ENCODE results near the gene MYO3B. TPM values are rescaled to one million over a fixed set of nuclear protein-coding genes. Genes with fewer than 3 reads are reported as not detected.

Gene MYO3B
- total and polyA plus RNA-seq, 2 of the 8 experiments (the other 6 are each of a cell fraction or from before 2014, with no cell fraction given): 0.17 to 0.19 TPM

DNA sequence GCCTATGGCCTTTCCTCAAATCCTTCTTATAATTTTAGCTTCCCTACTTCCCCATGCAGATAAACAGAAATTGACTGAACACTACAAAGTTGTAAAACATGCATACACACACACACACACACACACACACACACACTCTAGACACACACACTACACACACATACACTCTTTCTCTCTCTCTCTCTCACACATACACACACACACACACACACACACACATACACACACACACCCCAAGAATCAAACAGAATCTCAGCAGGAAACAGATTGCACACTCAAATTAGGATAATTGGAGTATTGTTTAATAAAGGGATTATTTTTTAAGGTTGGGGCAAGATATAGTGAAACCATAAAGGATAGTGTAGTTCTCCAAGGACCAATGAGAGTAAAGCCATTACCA, 385.0 kb downstream of the MYO3B start (continued):
- TF ChIP-seq, protein P1, sequence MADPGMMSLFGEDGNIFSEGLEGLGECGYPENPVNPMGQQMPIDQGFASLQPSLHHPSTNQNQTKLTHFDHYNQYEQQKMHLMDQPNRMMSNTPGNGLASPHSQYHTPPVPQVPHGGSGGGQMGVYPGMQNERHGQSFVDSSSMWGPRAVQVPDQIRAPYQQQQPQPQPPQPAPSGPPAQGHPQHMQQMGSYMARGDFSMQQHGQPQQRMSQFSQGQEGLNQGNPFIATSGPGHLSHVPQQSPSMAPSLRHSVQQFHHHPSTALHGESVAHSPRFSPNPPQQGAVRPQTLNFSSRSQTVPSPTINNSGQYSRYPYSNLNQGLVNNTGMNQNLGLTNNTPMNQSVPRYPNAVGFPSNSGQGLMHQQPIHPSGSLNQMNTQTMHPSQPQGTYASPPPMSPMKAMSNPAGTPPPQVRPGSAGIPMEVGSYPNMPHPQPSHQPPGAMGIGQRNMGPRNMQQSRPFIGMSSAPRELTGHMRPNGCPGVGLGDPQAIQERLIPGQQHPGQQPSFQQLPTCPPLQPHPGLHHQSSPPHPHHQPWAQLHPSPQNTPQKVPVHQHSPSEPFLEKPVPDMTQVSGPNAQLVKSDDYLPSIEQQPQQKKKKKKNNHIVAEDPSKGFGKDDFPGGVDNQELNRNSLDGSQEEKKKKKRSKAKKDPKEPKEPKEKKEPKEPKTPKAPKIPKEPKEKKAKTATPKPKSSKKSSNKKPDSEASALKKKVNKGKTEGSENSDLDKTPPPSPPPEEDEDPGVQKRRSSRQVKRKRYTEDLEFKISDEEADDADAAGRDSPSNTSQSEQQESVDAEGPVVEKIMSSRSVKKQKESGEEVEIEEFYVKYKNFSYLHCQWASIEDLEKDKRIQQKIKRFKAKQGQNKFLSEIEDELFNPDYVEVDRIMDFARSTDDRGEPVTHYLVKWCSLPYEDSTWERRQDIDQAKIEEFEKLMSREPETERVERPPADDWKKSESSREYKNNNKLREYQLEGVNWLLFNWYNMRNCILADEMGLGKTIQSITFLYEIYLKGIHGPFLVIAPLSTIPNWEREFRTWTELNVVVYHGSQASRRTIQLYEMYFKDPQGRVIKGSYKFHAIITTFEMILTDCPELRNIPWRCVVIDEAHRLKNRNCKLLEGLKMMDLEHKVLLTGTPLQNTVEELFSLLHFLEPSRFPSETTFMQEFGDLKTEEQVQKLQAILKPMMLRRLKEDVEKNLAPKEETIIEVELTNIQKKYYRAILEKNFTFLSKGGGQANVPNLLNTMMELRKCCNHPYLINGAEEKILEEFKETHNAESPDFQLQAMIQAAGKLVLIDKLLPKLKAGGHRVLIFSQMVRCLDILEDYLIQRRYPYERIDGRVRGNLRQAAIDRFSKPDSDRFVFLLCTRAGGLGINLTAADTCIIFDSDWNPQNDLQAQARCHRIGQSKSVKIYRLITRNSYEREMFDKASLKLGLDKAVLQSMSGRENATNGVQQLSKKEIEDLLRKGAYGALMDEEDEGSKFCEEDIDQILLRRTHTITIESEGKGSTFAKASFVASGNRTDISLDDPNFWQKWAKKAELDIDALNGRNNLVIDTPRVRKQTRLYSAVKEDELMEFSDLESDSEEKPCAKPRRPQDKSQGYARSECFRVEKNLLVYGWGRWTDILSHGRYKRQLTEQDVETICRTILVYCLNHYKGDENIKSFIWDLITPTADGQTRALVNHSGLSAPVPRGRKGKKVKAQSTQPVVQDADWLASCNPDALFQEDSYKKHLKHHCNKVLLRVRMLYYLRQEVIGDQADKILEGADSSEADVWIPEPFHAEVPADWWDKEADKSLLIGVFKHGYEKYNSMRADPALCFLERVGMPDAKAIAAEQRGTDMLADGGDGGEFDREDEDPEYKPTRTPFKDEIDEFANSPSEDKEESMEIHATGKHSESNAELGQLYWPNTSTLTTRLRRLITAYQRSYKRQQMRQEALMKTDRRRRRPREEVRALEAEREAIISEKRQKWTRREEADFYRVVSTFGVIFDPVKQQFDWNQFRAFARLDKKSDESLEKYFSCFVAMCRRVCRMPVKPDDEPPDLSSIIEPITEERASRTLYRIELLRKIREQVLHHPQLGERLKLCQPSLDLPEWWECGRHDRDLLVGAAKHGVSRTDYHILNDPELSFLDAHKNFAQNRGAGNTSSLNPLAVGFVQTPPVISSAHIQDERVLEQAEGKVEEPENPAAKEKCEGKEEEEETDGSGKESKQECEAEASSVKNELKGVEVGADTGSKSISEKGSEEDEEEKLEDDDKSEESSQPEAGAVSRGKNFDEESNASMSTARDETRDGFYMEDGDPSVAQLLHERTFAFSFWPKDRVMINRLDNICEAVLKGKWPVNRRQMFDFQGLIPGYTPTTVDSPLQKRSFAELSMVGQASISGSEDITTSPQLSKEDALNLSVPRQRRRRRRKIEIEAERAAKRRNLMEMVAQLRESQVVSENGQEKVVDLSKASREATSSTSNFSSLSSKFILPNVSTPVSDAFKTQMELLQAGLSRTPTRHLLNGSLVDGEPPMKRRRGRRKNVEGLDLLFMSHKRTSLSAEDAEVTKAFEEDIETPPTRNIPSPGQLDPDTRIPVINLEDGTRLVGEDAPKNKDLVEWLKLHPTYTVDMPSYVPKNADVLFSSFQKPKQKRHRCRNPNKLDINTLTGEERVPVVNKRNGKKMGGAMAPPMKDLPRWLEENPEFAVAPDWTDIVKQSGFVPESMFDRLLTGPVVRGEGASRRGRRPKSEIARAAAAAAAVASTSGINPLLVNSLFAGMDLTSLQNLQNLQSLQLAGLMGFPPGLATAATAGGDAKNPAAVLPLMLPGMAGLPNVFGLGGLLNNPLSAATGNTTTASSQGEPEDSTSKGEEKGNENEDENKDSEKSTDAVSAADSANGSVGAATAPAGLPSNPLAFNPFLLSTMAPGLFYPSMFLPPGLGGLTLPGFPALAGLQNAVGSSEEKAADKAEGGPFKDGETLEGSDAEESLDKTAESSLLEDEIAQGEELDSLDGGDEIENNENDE (IDR thresholded peaks at IDR 0.05; ENCODE audit: insufficient replicate concordance, low read length): no peak
- no peak for TF ChIP-seq SIRT6 (IDR thresholded peaks at IDR 0.05; ENCODE audit: low read length)
- TF ChIP-seq, protein P2, sequence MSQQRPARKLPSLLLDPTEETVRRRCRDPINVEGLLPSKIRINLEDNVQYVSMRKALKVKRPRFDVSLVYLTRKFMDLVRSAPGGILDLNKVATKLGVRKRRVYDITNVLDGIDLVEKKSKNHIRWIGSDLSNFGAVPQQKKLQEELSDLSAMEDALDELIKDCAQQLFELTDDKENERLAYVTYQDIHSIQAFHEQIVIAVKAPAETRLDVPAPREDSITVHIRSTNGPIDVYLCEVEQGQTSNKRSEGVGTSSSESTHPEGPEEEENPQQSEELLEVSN (IDR thresholded peaks at IDR 0.05): no peak
- TF ChIP-seq EP300 (IDR thresholded peaks at IDR 0.05; ENCODE audit: borderline replicate concordance in 1 of 2, low read depth in 2 of 2, low read length in 2 of 2): no peak
- TF ChIP-seq, protein P3, sequence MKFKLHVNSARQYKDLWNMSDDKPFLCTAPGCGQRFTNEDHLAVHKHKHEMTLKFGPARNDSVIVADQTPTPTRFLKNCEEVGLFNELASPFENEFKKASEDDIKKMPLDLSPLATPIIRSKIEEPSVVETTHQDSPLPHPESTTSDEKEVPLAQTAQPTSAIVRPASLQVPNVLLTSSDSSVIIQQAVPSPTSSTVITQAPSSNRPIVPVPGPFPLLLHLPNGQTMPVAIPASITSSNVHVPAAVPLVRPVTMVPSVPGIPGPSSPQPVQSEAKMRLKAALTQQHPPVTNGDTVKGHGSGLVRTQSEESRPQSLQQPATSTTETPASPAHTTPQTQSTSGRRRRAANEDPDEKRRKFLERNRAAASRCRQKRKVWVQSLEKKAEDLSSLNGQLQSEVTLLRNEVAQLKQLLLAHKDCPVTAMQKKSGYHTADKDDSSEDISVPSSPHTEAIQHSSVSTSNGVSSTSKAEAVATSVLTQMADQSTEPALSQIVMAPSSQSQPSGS (IDR thresholded peaks at IDR 0.05; ENCODE audit: low read length): no peak
- TF ChIP-seq GABPA (IDR thresholded peaks at IDR 0.05; ENCODE audit: borderline replicate concordance, insufficient read depth, low read length): no peak
- no peak for TF ChIP-seq BRCA1 (IDR thresholded peaks at IDR 0.05; ENCODE audit: low read depth, low read length)
- TF ChIP-seq SRF (IDR thresholded peaks at IDR 0.05; ENCODE audit: low read depth, low read length): no peak
- no peak for TF ChIP-seq EZH2 (IDR thresholded peaks at IDR 0.05; ENCODE audit: low read depth, low read length, severe bottlenecking)
